HK-2 (cell line): ENCODE data around the gene LBX1.

Experiments used
- DNase-seq: peaks from one replicate; pipeline ENCODE4 v3.0.0-alpha.2; 2018; ENCODE audit not compliant: unreplicated experiment

Gene LBX1

DNA sequence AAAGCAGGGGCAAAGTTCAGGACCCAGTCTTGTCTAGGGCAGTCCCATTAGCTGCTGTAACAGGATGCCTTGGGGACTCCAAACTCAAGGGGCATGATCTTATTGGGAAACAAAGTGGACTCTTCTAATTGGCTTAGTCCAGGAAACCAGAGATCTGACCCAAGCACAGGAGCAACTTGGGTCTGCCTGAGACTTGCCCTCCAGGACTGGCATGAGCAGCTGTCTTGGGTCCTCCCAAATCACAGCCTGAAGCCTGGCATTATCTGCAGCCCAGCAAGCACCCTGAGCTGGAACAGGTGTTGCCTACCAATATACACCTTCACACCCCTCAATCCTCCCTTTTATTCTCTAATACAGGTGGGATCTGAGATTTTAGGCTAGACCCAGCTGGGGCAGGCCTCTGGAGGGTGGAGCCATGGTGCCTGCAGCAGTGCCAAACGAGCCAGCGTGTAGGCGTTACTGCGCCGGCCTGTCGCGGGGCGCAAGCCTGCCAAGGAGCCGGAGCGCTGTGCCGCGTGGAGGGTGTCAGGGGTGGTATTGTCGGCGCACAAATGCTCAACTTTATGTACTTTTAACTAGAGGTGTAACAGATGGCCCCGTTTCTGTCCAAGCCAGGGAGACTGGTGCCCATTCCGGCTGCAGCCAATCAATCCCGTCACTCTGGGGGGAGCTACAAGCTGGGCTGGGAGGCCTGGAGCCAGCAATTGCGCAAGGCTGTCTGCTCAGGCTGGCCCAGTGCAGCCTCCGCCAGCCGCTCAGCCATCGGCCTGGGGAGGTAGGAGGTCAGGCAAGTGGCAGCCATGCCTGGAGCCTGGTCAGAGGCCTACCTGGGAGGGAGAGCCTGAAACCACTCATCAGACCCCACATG lies 12.8 kb upstream of the LBX1 start:
- DNase-seq, result no peak

DNA sequence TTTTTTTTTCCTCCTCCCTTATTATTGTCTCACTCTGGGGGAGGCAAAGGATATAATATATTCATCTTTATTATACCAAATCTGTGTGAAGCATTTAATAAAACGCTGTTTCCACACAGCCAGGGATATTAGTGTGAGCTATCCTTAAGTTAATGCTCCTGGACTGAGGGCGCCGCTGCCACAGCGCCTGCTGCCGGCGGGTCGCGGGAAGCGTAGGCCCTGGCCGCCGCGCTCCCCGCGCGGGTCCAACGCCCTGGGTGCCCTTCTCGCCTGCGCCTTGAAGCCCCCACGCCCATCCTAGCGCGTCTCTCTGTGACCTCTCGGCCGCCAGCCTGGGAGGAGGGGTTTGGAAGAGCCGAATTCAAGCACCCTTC lies 9.5 kb upstream of the LBX1 start:
- DNase-seq, result no peak

DNA sequence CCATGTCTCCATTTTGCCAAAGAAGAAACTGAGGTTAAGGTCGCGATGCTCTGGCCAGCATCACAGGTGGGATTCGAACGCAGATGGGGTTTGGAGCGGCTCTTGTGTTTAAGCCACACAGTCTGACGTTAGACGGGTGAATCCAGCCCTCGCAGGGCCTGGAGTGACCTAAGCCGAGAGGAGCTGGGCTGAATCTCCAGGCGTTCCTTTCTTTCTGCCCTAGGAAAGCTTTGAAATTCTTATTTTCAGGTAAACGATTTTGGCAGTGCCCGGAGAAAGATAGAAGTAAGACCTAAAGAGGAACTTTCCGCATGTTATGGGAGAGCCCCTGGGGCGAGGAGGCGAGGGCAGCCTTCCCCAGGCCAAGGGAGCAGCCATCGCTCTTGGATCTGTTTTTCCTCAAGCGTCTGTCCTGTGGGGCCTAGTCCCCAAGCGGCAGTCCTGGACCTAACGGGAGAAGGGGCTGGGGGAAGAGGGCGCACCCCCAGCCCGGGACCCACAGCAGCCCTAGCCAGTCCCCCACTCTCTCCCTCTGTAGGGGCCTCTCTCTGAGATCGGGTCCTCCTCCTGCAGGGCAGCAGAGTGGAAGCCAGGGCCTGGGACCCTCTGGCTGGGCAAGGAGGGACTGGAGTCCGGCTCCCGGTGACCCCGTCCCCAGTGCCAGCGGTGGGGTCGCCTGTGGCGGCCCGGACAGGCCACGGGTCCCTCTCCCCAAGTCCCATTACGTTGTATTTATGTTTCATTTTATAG lies 8.9 kb upstream of the LBX1 start:
- no peak for DNase-seq

DNA sequence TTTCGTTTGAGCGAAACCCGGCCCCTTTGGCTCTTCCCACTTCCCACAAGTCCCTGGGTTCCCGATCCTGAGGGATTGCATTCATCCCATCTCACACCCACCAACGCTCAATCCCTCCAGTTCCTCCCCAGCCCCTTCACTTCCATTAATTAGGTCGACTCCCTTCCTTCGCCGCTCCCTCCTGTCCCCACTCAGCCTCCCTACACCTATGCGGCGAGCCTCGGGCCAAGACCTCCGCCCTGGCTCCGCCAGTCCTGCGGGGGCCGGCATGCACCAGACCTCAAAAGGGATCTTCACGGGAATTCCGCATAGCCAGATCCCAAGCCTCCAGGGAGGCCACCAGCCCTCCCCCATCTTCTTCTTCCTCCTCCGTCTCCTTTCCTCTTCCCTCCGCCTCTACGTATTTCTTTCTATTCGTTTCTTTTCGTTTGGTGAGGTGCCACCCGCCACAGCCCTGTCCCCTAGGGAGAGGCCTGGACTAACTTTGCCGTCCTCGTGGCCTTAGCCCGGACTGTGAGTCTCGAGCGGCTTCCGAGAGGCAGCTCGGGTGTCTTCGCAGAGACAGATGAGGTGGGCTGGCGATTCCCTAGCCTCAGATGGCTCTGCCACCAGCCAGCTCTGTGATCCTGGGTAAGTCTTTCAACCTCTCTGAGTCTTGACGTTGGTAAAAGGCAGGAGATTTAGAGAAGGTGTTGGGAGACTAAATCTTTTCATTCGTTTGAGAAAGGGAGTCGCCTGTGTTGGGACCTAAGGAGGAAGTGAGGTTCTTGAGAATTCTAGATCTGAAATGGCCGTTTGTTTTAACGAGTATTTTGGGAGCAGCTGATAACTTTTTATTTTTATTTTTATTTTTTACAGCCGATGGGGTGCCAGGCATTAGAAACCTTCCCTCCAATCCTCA lies 8.1 kb upstream of the LBX1 start:
- no peak for DNase-seq

DNA sequence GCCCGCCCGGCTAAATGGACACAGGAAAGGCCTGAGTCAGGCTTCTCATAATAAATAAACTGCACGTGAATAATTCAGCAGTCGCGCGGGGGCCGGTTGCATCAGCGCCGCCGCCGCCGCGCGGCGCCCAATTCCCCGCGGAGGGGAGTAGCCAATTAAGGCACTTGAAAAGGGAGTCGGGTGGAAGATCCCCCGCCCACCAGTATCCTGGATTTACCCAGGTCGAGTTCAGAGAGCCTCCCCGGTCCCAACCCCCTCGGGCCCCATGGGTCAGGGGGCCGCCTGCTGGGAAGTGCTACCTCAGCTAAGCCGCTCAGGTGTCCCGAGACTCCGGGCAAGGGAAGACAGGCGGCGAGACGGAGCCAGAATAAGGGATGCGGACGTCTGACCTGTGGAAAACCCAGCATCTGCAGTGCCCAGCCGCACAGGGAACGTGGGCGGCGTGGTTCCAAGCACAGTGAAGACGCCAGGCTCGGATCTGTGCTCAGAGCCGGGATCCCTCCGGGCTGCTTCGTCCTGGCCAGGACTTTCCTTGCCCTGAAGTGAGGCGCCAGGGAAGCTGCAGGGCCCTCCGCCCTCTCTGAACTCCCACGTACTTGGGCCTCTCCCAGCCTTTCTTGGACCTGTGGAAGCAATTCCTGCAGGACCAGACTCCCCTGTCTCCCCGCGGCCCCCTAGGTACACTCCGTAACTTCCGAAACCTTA lies 7.3 kb upstream of the LBX1 start:
- DNase-seq, result no peak

DNA sequence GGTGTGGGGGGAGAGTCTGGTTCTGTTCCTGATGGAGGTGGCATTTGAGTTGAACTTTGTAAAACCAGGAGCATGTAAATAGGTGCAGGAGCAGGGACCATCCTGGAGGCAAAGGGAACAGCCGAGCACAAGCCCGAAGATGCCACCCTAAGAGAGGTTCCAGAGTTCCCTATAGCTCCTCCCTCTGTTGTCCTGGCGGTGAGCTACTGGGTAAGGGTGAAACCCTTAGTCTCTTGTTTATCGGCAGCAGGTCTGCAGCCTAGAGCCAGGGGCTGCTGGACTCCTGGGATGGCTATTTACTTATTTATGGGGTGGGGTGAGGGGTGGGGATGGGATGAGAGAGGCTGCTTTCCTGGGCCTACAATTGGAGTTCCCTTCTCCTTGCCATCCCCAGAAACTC lies 6.5 kb upstream of the LBX1 start:
- no peak for DNase-seq

DNA sequence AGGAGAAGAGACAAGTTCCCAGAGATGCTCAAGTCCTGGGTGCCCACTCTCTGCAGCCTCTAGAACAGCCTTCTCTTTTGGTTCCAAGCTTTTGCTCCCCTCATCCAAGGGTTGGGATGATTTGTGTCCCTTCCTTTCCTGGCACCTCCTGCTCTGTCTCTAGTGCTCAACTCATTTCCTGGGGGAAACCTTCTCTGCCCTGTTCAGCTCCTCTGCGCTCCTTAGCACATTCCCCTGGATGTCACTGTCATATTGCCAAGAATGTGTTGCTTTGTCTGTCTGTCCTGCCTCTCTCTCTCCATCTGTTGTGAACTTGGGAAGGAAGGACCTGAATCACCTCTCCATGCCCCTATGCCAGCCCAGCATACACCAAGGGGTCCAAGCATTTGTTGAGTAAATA lies 5.1 kb upstream of the LBX1 start:
- DNase-seq, result no peak

DNA sequence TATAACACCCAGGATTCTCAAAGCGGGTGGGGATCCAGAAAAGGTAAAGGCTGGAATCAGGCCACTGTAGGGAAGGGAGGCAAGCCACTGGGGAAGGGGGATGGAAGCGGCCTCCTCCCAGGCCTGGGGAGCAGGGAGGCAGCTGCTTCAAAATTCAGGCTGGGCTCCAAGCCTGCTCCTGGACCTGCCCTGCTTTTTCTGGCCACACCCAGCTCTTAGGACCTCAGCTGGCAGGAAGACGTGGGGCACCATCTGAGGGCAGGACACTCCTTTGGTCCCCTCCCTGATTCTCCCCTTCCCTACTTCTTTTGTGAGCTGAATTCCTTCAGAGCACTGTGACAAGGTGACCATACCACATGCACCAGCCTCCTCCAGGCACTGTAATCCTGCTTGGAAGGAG lies 4.6 kb upstream of the LBX1 start:
- no peak for DNase-seq

DNA sequence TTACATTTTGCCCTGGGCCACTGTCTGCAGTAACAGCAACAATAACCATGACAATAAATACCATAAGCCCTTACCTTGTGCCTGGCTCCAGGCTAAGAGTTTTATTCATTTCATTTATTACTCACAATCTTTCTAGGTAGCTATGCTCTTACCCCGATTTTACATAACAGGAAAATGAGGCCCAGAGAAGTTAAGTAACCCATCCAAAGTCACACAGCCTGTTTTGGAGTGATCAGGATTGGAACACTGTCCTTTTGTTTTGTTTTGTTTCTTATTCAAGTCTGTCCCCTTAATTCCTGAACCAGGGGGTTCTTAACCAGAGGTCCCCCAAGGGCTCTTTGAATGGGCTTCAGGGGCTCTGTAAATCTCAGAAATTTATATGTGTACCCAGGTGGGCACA lies 4.2 kb upstream of the LBX1 start:
- no peak for DNase-seq

DNA sequence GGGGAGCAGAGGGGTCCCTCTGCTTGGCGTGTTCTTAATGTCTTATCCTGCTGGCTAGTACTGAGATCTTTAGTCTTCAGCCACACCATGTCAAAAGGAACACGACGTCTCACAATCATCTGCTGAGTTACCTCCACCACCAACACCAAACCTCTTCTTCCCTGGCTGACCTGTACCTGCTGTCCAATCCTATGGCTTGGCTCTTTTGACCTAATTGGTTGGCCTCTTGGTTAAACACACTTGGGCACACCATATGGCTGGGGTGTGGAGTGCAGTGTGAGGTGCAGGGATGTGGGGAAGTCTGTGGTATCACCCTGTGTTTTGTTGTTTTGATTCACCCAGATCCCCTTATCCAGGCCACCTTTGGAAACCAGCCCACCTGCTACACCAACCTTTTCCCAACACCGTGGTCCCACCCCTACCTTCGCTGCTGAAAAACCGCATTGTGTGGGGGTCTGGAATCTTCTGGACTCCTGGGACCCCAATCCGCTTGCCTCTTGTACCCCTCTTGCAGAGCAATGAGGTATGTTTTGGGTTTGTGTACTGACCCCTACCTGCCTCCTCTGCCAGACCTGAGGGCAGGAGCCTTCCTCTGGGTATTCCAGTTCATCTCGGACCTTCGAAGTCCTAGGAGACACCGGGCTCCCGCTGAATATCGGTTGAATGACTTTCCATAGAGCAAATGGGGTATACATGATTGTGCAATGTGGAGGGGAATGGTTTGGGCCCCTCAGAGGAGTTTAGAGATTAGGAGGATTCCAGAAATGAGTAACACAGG lies 2.8 kb upstream of the LBX1 start:
- DNase-seq, result no peak

DNA sequence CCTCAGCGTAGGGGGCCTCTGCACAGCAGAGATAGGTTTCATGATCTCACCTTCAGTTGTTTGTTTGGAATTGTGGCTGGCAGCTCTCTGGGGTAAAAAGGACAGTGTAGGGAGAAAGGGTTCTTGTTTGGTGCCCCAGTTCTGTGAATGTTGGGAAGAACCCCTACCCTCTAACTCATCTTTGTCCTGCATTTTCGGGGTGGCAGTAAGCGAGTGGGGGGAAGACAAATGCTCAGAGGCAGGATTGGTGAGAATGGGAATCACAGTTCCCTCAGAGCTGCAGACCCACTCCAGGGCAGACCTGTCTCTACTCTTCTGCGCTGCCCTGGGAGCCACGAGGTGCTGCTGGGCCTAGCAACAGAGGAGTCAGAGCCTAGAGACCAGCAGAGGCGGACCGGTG lies 1.8 kb upstream of the LBX1 start:
- DNase-seq, result no peak

DNA sequence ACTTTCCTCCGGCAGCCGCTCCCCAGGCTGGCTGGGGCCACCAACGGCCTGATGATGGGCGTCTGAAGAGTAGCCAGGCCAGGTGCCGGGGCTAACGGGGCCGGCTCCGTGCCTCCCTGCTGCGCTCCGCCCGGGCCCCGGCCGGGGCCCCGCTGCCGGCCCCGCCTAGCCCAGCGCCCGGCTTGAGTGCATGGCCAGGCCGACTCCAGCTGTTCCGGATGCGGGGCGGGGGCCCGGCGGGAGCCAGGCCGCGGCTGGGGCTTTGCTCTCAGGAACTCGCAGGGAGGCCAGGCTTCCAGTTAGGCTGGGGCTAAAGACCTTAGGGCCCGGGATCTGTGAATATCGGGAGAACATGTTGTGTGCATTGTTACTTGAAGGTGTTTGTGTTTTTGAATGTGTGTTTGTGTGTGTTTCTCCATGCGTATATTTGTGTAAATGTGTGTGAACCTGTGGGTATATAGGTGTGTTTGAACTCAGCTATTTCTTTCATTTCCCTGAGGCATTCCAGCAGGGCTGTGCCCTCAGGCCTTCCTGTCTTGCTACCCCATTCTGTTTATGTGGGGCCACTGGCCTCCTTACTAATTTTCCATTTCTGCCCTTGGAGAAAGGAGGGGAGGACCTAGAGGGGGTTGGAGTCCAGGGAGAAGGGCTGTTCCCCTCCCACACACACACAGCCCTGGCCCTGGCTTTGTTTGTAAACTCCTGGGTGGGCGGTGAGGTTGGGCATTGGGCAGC lies 1.1 kb upstream of the LBX1 start:
- DNase-seq, result no peak

DNA sequence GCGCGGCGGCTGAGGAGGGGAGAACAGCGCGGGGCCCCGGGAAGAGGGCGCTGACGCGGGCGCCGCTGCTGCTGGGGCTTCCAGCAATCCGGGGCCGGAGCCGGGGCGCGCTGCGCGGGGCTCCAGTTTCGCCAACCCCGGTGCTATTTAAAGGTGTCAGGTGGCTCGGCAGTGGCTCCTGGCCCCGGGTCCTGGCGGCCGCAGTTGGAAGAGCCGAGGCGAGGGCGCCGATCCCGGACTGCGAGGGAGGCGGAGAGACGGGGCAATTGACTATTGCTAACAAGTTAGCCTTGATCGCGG lies 347 bp downstream of the LBX1 start:
- no peak for DNase-seq

DNA sequence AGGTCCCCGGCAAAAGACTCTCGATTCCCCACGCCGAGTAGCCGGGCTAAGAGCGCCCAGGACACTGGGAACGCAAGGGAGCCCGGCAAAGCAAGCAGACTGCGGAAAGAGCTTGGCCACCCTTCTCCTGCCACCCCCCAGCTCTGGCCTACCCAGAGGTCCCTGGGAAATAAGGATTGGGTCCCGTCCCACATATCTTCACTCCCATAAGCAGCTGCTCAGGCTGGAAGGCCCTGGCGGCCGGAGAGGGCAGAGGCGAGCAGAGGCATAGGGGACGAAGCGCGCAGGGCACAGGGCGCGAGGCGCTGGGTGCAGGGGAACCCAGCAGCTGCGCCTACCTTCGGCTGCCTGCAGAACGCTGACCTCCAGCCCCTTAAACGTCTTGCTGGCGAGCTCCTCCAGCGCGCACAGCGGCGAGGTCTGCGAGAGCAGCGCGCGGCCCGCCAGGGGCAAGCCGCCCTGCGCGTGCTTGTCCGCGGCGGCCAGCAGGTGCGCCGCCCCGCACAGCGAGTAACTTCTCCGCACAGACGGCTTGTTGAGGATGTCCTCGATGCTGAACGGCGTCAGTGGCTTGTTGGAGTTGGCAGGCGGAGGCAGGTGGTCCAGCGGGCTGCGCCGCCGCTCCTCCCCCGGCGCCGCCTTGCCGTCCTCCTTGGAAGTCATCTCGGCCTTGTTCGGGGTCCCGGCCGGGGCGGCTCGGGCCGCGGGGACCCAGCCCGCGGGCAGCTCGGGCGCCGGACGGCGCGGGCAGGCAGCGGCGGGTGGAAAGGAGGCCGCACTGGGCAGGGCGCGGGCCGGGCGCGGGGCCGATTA lies 904 bp downstream of the LBX1 start:
- DNase-seq, result no peak

DNA sequence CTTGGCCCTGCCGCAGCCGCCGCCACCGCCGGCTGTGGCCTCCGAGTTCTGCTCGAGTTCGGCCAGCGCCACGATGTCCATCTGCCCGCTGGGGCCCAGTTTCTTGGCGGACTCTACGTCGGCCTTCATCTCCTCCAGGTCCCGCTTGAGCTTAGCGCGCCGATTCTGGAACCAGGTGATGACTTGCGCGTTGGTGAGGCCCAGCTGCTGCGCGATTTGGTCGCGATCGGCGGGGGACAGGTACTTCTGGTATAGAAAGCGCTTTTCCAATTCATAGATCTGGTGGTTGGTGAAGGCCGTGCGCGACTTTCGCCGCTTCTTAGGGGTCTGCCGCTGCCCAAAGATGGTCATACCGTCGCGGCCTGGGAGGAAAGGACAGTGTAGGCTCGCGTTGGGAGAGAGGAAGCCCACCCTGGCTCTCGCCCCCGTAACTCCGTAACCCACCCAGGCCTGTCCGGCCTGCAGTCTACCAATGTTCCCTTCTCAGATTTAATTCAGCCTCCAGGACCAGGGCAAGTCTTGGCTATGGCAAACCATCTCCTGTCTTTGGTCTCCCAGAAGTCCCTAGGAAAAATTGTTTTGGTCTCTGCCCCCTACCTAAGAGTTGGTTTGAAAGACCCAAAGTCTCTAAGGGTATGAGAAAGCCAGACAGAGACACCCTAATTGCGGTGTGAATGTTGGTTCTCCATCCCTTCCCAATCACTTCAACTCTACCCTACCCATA lies 1.7 kb downstream of the LBX1 start:
- DNase-seq, result no peak

DNA sequence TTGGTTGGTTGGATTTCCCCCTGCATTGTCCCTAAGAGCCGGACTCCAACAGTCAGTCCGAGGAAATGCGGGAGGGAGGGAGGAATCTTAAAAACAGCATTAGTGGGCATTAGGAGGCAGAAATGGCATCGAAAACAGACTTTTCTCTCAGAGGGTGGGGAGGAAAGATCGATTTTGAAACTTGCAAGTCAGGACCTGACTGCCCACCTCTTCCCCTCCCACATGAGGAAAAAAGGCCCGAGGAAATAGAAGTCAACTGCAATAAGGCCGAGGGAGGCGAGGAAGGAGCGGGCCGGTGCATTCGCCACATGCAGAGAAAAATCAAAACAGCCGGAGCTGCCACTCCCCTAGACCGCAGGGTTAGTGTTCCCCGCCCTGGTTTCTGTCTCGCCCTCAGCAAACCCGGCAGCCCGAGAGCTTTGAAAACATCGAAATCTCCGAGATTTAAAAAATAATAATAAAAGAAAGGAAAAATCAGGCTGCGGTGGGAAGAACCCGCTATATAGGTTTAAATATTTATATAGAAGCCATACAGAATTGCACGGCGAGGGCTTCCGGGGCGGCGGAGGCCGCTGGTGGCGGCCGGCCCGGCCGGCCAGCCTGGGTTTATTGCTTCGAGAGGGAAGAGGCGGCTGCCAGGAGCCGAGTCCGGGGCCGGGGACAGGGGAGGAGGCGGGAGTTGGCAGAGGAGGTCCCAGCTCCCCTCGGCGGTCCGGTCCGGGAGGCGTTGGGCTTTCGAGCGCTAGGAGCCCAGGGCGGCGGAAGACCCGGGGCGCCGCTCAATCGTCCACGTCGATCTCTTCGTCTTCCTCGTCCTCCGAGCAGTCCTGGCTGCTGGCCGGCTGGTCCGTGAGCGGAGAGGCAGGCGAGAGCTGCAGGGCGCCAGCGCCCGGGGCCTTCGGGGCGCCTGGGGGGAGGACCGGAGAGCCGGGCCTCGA lies 2.5 kb downstream of the LBX1 start:
- DNase-seq, result no peak

DNA sequence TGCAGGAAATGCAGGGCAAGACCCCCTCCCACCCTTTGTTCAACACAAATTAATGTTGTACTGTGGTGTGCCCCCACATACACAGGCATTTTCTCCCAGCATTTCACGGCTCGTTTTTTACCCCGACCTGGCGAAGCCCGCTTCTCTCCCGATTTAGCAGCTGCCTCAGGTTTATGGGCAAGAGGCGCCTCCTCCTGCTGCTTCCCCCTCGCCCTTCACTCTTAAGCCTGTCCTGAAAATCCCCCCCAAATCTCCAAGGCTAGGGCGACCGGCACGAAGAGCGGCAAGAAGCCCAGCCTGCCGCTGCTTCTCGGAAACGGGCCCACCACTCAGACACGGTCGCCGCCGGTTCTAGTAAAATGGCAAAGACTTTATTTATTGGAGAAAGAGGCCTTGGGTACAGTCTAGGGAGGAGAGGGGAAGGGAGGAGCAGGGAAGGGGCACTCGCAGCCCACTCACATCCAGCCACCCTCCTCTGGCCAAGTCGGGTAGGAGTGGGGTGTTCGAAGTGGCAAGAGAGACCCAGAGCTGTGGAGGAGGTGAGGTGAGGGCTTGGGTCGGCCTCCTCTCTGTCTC lies 3.3 kb downstream of the LBX1 start:
- DNase-seq, result no peak
